ENCODE results near the gene RAB6B. TPM values are rescaled to one million over a fixed set of nuclear protein-coding genes. Genes with fewer than 3 reads are reported as not detected.

Gene RAB6B
- total RNA-seq, 3 donors from 2014 or later, result 0.15 to 0.63 (median 0.26) TPM

DNA sequence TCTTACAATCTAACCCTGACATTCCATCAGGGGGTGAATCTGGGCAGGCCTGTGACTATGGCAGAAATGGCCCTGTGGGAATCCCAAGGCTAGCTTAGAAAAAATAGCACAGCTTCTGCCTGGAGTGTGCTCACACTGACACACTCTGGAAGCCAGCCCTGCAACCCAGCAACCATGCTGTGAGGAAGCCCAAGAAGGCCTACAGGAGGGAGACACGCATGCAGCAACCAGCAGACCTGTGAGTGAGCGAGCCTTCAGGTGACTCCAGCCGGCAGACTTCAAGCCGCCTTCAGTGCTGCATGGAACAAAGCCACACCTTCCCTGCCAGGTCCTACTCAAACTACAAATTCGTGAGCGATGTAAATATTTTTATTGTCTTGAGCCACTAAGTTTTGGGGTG is 26.1 kb downstream of the RAB6B start:
- ATAC-seq (no peak), DNase-seq (no peak)
- Mint-ChIP-seq H3K27me3 (ENCODE audit: low read depth) (peaks cover 13% of the 10 kb centered on the region), H3K36me3 (ENCODE audit: insufficient read depth) (no peaks in the 10 kb centered on the region), H3K4me3 (no peak overlapping the region), H3K4me1 (ENCODE audit: low read depth) (no peaks in the 10 kb centered on the region), H3K9me3 (no peaks in the 10 kb centered on the region)

DNA sequence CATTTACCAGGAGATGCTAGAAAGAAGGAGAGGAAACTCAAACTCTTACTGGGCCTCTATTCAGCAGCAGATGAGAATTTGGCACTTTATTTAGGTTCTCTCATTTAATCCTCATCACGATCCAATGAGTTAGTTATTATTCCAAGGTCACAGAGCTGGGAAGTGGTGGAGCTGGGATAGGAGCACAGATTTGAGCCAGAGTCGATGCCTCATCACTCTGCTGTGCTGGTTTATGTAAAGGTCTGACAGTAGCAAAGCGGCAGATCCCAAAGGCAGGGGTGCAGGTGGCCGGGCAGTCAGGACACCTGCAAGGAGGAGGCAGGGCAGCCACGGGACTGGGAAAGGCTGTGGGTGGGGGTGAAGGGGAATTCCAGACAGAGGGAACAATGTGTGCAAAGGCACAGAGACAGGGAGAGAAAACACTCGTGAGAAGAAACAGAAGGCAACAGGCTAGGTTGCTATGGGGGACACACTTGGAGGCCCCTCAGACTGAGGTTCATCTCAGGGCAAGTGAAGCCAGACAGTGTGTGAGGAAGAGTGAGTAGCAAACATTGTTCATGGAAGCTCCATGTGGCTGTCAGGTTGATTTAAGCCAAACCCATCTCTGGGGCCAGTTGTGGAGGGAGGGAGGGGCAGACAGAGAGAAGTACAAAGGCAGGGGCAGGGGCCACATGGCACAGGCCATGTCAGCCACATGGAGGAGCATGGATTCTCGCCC is 26.8 kb downstream of the RAB6B start:
- no peaks in the 10 kb centered on the region for H3K4me1 Mint-ChIP-seq (ENCODE audit: low read depth)
- DNase-seq, result no peak
- H3K4me3 Mint-ChIP-seq, result no peak overlapping the region
- H3K36me3 Mint-ChIP-seq (ENCODE audit: insufficient read depth), result no peaks in the 10 kb centered on the region
- no peaks in the 10 kb centered on the region for H3K9me3 Mint-ChIP-seq
- no peak for ATAC-seq
- H3K27me3 Mint-ChIP-seq (ENCODE audit: low read depth), result peaks cover 13% of the 10 kb centered on the region

DNA sequence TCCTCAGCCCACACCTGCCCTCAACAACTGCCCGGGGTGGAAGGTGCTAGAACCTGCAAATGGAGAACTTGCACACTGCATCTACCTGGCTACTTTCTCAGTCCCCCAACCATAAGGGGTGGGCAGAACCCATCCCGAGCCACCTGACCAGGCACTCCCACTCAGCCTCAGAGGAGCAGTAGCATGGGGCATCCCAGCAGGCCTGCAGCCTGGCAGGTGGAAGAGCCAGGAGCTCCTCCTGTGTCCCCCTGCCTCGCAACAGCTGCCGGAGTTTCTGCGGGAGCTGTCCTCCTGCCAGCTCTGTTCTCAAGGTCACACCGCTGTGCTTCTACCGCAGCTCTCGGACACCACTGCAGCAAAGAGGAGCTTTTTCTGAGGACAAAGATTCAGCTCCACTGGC is 27.5 kb downstream of the RAB6B start:
- Mint-ChIP-seq H3K36me3 (ENCODE audit: insufficient read depth) (no peaks in the 10 kb centered on the region), H3K9me3 (no peaks in the 10 kb centered on the region), H3K4me1 (ENCODE audit: low read depth) (no peaks in the 10 kb centered on the region), H3K4me3 (no peak overlapping the region), H3K27me3 (ENCODE audit: low read depth) (peaks cover 13% of the 10 kb centered on the region)
- ATAC-seq (no peak), DNase-seq (no peak)

DNA sequence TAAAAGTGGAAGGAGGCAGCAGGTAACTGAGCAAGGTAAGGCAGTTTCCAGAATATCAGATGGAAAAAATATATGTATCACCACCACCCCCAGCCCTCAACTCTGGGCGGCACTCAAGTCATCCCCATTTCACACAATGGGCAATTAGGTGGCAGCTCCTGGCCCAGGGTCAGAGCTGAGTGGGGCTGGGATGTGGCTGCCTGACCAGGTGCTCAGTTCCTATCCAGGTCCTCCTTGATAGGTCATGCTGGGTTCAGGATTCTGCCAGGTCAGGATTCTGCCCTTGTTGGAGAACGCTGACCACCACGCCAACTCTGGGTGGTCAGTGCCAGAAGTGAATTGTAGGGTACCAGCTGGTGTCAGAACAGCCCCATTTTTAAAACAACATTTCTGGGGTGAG is 29.5 kb downstream of the RAB6B start:
- Mint-ChIP-seq H3K4me1 (ENCODE audit: low read depth) (no peaks in the 10 kb centered on the region), H3K4me3 (no peak overlapping the region), H3K27me3 (ENCODE audit: low read depth) (peaks cover 13% of the 10 kb centered on the region), H3K9me3 (no peaks in the 10 kb centered on the region), H3K36me3 (ENCODE audit: insufficient read depth) (no peaks in the 10 kb centered on the region)
- DNase-seq, result no peak
- no peak for ATAC-seq

DNA sequence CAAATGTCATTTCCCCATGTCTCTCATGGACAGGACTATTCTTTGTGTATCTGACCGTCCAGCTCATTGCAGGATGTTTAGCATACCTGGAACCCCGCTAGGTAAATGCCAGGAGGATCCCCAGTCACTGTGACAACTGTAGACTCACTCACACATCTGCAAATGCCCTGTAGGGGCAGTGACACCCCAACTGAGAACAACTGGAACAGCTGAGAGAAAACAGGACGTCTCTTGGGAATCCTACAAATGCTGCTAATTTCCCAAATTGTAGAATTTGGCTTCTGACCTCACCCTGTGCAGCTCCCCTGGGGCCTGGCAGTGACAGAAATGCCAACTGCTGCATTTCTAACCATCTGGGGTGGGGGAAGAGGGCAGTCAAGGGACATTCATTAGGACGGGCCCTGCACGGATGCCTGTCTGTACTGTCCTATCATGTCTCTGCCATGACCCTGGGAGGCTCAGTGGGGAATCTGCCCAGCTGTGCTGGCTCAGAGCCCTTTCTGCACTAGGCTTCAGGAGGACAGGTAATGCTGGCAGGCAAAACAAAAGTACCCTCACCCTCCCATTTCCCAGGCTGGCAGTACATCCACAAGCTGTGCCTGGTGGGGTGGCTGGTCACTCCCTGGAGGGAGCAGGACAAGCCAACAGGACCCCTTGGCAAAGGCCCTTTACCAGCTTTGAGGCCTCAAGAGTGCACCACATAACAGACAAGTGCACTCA is 30.4 kb downstream of the RAB6B start:
- no peak for ATAC-seq
- Mint-ChIP-seq H3K9me3 (no peaks in the 10 kb centered on the region), H3K4me1 (ENCODE audit: low read depth) (no peaks in the 10 kb centered on the region), H3K27me3 (ENCODE audit: low read depth) (peaks cover 13% of the 10 kb centered on the region), H3K4me3 (no peak overlapping the region), H3K36me3 (ENCODE audit: insufficient read depth) (no peaks in the 10 kb centered on the region)
- no peak for DNase-seq

DNA sequence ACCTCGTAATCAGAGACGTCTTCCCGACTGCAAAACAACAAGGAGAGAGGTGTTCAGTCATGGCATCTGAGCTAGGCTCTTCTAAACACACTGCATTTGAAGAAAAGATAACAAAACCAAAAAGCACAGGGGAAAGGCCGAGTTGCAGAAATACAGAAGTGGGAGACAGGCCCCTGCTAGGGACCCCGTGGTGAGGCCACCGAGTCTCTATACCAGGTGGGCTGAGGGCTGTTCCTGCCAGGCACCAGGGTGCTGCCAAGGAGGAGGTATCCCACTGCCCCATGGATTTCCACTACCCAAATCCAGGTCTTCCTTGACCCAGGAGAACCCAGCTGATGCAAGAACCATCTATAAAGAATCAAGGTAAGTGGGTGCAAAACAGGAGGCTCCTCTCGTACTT is 31.1 kb downstream of the RAB6B start:
- Mint-ChIP-seq H3K36me3 (ENCODE audit: insufficient read depth) (no peaks in the 10 kb centered on the region), H3K9me3 (no peaks in the 10 kb centered on the region), H3K4me3 (no peak overlapping the region), H3K27me3 (ENCODE audit: low read depth) (peaks cover 11% of the 10 kb centered on the region), H3K4me1 (ENCODE audit: low read depth) (no peaks in the 10 kb centered on the region)
- DNase-seq (no peak), ATAC-seq (no peak)

DNA sequence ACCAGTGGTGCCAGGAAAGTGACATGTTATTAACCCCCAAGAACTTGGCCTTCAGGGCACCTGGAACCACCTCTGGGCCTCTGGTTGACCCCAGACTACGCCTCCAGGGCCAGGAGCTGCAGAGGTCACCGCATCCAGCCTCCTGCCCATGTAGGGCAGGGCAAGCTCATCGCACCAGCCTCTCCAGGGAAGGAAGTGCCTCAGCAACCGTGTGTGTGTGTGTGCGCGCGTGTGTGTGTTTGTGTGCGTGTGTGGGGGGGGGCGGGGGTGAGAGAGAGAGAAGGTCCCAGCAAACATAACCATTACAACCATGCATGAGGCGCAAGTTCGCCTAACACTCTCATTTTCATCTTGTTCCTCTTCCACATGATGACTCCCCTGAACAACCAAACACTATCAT is 31.8 kb downstream of the RAB6B start:
- Mint-ChIP-seq H3K9me3 (no peaks in the 10 kb centered on the region), H3K36me3 (ENCODE audit: insufficient read depth) (no peaks in the 10 kb centered on the region), H3K4me3 (no peak overlapping the region), H3K27me3 (ENCODE audit: low read depth) (peaks cover 11% of the 10 kb centered on the region), H3K4me1 (ENCODE audit: low read depth) (no peaks in the 10 kb centered on the region)
- ATAC-seq (no peak), DNase-seq (no peak)

DNA sequence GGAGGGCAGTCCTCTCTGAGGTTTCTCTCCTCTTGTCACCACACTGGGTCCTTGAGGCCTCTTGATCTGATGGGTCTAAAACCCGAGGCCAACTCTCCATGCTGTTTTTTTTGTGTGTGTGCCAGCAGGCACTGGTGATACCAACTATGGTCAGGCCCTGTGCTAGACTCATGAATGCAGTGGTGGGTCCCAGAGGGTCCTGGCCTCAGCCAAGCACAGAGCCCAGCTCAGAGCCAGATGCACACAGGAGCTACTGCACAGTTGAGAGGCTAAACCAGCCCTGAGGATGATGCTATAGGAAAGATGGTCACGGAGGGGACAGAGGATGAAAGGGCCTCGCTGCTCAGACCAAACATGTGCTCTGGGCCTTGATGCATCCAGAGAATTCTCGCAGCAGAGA is 33.5 kb downstream of the RAB6B start:
- Mint-ChIP-seq H3K4me1 (ENCODE audit: low read depth) (no peaks in the 10 kb centered on the region), H3K9me3 (no peaks in the 10 kb centered on the region), H3K4me3 (no peak overlapping the region), H3K27me3 (ENCODE audit: low read depth) (peaks cover 6% of the 10 kb centered on the region), H3K36me3 (ENCODE audit: insufficient read depth) (no peaks in the 10 kb centered on the region)
- no peak for DNase-seq
- ATAC-seq, result no peak

DNA sequence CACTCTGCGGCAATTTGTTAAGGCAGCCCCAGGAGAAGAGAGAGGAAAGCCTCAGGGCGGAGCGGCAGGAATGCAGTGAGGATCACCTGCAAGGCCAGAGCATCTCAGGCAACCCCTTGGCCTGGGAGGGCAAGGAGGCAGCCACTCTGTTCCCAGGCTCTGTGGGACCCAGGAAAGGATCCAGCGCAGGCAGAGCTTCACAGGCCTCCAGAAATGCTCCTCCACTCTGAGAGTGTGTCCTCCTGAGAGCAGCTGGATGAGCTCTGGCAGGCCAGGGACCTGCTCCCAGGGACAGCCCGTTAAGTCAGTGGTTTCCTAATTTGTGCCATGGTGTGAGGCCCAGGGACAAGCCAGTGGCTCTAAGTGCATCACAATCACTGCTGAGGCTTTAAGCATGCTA is 35.2 kb downstream of the RAB6B start:
- no peak for DNase-seq
- Mint-ChIP-seq H3K9me3 (no peaks in the 10 kb centered on the region), H3K27me3 (ENCODE audit: low read depth) (no peaks in the 10 kb centered on the region), H3K36me3 (ENCODE audit: insufficient read depth) (no peaks in the 10 kb centered on the region), H3K4me1 (ENCODE audit: low read depth) (no peaks in the 10 kb centered on the region), H3K4me3 (no peak overlapping the region)
- no peak for ATAC-seq

DNA sequence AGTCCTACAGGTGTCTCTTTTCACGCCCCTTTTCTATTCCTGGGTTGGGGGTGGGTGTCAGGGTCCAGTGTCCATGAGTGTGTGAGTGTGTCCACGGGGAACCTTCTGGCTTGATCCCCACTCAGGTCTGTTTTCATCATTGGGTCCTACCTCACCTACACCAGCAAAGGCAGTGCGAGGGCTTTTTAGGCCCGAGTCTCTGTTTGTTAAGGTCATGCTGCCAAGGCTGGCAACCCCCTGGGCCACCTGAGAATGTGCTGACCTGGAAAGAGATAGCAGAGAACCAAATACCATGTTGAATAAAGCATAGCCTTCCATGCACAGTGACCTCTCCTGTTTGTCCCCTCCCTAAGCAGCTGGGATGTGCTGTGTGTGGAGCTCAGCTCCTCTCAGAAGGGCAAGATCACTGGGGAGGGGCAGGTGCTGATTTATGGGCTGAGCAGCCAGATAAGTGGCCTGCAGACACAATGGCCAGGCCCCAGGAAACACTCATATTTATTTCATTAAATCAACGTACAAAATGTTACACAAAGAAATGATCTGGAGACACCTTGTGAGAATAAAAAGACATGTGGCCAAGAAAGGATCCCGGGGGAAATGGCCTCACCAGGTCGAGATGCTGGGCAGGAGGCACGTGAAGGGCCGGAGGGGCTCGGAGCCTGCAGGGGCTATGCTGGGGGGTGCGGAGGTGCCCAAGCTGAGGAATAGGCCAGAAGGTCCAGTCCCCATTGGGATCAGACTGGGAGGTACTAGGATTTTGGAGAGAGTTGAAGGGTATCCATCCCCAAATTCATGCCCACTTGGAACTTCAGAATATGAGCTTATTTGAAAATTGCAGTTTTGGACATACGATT is 36.1 kb downstream of the RAB6B start:
- H3K4me3 Mint-ChIP-seq, result no peak overlapping the region
- DNase-seq (no peak), ATAC-seq (no peak)
- no peaks in the 10 kb centered on the region for H3K9me3 Mint-ChIP-seq
- no peaks in the 10 kb centered on the region for H3K27me3 Mint-ChIP-seq (ENCODE audit: low read depth)
- H3K36me3 Mint-ChIP-seq (ENCODE audit: insufficient read depth), result no peaks in the 10 kb centered on the region
- no peaks in the 10 kb centered on the region for H3K4me1 Mint-ChIP-seq (ENCODE audit: low read depth)

DNA sequence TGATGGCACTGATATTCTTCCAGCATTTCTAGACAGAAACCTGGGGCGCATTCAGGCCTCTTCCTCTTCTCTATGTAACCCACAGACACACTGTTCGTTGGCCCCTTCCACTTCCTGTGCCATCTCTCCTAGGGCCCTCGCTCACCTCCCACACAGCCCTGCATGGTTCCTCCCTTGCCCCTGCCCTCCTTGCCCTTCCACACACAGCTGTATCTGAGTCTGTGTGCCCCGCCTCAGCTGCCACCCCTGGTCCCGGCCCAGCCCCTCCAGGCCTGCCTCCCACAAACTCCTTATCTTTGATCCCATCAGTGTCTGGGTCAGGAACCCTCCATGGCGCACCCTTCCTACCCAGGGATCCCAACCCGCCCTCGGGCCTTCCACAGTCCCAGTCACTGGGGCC is 37.9 kb downstream of the RAB6B start:
- Mint-ChIP-seq H3K4me1 (ENCODE audit: low read depth) (no peaks in the 10 kb centered on the region), H3K4me3 (no peak overlapping the region), H3K36me3 (ENCODE audit: insufficient read depth) (no peaks in the 10 kb centered on the region), H3K27me3 (ENCODE audit: low read depth) (no peaks in the 10 kb centered on the region), H3K9me3 (no peaks in the 10 kb centered on the region)
- ATAC-seq (no peak), DNase-seq (no peak)

DNA sequence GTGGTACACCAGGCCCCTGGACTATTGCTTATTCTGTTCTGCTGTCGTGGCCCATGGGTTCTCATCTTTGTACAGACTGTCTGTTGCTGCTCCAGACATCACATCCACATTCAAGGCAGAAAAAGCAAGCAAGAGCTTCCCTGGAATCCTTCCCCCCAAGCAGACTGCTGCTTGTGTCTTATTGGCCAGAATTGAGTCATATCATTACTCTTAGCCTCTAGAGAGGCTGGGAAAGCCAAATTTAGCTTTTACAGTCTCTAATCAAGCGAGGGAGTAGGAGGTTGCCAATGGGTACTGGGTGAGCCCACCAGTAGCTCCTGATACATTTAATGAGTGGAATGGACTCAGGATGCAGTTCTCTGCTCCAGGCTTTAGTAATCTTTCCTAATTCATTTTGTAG is 39.4 kb downstream of the RAB6B start:
- H3K4me1 Mint-ChIP-seq (ENCODE audit: low read depth), result no peaks in the 10 kb centered on the region
- no peaks in the 10 kb centered on the region for H3K36me3 Mint-ChIP-seq (ENCODE audit: insufficient read depth)
- no peaks in the 10 kb centered on the region for H3K9me3 Mint-ChIP-seq
- no peak for DNase-seq
- ATAC-seq, result no peak
- H3K27me3 Mint-ChIP-seq (ENCODE audit: low read depth), result no peaks in the 10 kb centered on the region
- no peak overlapping the region for H3K4me3 Mint-ChIP-seq

DNA sequence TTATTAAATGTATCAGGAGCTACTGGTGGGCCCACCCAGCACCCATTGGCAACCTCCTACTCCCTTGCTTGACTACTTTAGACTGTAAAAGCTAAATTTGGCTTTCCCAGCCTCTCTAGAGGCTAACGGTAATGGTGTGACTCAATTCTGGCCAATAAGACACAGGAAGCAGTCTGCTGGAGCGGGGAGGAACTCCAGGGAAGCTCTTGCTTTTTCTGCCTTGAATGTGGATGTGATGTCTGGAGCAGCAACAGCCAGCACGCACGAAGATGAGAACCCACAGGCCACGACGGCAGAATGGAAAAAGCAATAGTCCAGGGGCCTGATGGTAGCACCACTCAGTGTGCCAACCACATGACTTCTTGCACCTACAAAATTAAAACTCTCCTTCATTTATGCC is 39.9 kb downstream of the RAB6B start:
- ATAC-seq (no peak), DNase-seq (no peak)
- Mint-ChIP-seq H3K27me3 (ENCODE audit: low read depth) (no peaks in the 10 kb centered on the region), H3K9me3 (no peaks in the 10 kb centered on the region), H3K4me1 (ENCODE audit: low read depth) (peaks cover 2% of the 10 kb centered on the region), H3K4me3 (no peak overlapping the region), H3K36me3 (ENCODE audit: insufficient read depth) (no peaks in the 10 kb centered on the region)

DNA sequence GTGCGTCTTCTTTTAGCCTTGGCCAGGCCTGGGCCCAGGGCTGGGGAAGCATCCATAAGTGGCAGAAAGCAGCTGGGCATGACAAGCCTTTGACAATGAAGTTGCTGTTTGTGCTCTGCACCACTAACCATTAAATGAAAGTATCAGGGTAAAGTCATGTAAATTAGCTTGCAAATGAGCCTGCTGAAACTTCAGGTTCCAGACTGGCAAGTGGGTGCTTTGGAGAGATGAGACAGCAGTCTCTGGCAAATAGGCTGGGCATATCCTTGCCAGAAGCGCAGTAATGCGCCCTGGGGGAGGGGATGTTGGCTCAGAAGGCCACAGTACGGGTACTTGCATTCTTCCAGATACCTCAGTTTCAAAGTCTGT is 40.7 kb downstream of the RAB6B start:
- DNase-seq (no peak), ATAC-seq (no peak)
- H3K27me3 Mint-ChIP-seq (ENCODE audit: low read depth), result no peaks in the 10 kb centered on the region
- no peak overlapping the region for H3K4me3 Mint-ChIP-seq
- peaks cover 2% of the 10 kb centered on the region for H3K4me1 Mint-ChIP-seq (ENCODE audit: low read depth)
- H3K36me3 Mint-ChIP-seq (ENCODE audit: insufficient read depth), result no peaks in the 10 kb centered on the region
- H3K9me3 Mint-ChIP-seq, result no peaks in the 10 kb centered on the region

Measured in activated T-cell treated with anti-CD3 and anti-CD28 coated beads, Interleukin-2, amount 50 U/mL, for 4 hours (primary cell).